Activated CD8-positive, alpha-beta memory T cell treated with anti-CD3 and anti-CD28 coated beads, Interleukin-2, amount 10 ng/mL, durations not matched to agents 7 days and 5 days (primary cell): ENCODE data around the gene ZBTB47. TPM values are rescaled to one million over a fixed set of nuclear protein-coding genes. Genes with fewer than 3 reads are reported as not detected.

Source experiments
- ATAC-seq: fragments of 150-1000 bp; cut with Tn5 transposase; one replicate; pipeline ENCODE4 v1.10.0; 2021; ENCODE audit warnings: moderate library complexity
- CTCF ChIA-PET: fragments of 350-600 bp; sonication (Branson Sonifier 250); formaldehyde crosslinking; loops from one replicate; lab custom pipeline; 2021; ENCODE audit warnings: antibody characterized with exemption; lab: Charles Lee
- DNase-seq: peaks from one replicate; pipeline ENCODE4 v3.0.0-alpha.2; 2020
- H3K27ac Mint-ChIP-seq: one replicate; pipeline ENCODE4 v1.8.0; 2021; ENCODE audit warnings: mild to moderate bottlenecking, mixed read lengths
- H3K27me3 Mint-ChIP-seq: one replicate; pipeline ENCODE4 v1.8.0; 2021; ENCODE audit warnings: mixed read lengths
- H3K36me3 Mint-ChIP-seq: one replicate; pipeline ENCODE4 v1.8.0; 2021; ENCODE audit warnings: mild to moderate bottlenecking, mixed read lengths
- H3K4me1 Mint-ChIP-seq: one replicate; pipeline ENCODE4 v1.8.0; 2021; ENCODE audit warnings: mixed read lengths
- H3K4me3 Mint-ChIP-seq: one replicate; pipeline ENCODE4 v1.8.0; 2021; ENCODE audit warnings: mild to moderate bottlenecking, moderate library complexity, mixed read lengths
- H3K9me3 Mint-ChIP-seq: one replicate; pipeline ENCODE4 v1.8.0; 2022; ENCODE audit warnings: low read depth, mixed read lengths
- total RNA-seq, 2 experiments: library from RNA; stranded (reverse); gene quantifications; one replicate each; pipeline ENCODE4 v1.2.3, GENCODE V29; 2021

Gene ZBTB47
- total RNA-seq, 2 experiments from 2014 or later, result 0.41 to 0.56 TPM

- H3K9me3 Mint-ChIP-seq, result no peaks in the 10 kb centered on the region
- H3K4me3 Mint-ChIP-seq, result no peak overlapping the region
- H3K36me3 Mint-ChIP-seq, result no peaks in the 10 kb centered on the region
- no peak for ATAC-seq
- CTCF ChIA-PET, result interaction anchor here (1.2 kb wide), 1 partner anchor 33 kb away, joined by 3 read pairs; no protein-coding TSS in a partner anchor
- no peak overlapping the region for H3K27ac Mint-ChIP-seq
- no peaks in the 10 kb centered on the region for H3K27me3 Mint-ChIP-seq
- peak; percentile 28 for DNase-seq
- peaks cover 15% of the 10 kb centered on the region for H3K4me1 Mint-ChIP-seq
These were observed 43.1 kb downstream of the ZBTB47 start for GRCh38 chr3:42696356-42697288.

GRCh38 chr3:42697289-42698051, 44.0 kb downstream of the ZBTB47 start:
- H3K4me3 Mint-ChIP-seq, result no peak overlapping the region
- no peaks in the 10 kb centered on the region for H3K9me3 Mint-ChIP-seq
- CTCF ChIA-PET, result interaction anchor here (1.2 kb wide), 1 partner anchor 33 kb away, joined by 3 read pairs; no protein-coding TSS in a partner anchor
- H3K27ac Mint-ChIP-seq, result no peak overlapping the region
- no peaks in the 10 kb centered on the region for H3K36me3 Mint-ChIP-seq
- H3K27me3 Mint-ChIP-seq, result no peaks in the 10 kb centered on the region
- ATAC-seq (no peak), DNase-seq (peak; percentile 28)
- peaks cover 15% of the 10 kb centered on the region for H3K4me1 Mint-ChIP-seq

GRCh38 chr3:42698216-42698910, 44.9 kb downstream of the ZBTB47 start:
- peaks cover 15% of the 10 kb centered on the region for H3K4me1 Mint-ChIP-seq
- DNase-seq (peak; percentile 35), ATAC-seq (no peak)
- no peaks in the 10 kb centered on the region for H3K9me3 Mint-ChIP-seq
- H3K27ac Mint-ChIP-seq, result peak overlapping the region; percentile 15
- CTCF ChIA-PET, result no interaction called here
- no peaks in the 10 kb centered on the region for H3K27me3 Mint-ChIP-seq
- H3K36me3 Mint-ChIP-seq, result no peaks in the 10 kb centered on the region
- no peak overlapping the region for H3K4me3 Mint-ChIP-seq

- CTCF ChIA-PET, result interaction anchor here (0.8 kb wide), 1 partner anchor 123 kb away, joined by 3 read pairs; no protein-coding TSS in a partner anchor
- DNase-seq (peak; percentile 70), ATAC-seq (peak; percentile 24)
- Mint-ChIP-seq H3K4me1 (peaks cover 15% of the 10 kb centered on the region), H3K4me3 (no peak overlapping the region), H3K27me3 (no peaks in the 10 kb centered on the region), H3K36me3 (no peaks in the 10 kb centered on the region), H3K9me3 (no peaks in the 10 kb centered on the region), H3K27ac (peak overlapping the region; percentile 25)
These were observed 45.4 kb downstream of the ZBTB47 start for GRCh38 chr3:42698911-42699230.

GRCh38 chr3:42699511-42699971, 46.0 kb downstream of the ZBTB47 start:
- no peaks in the 10 kb centered on the region for H3K27me3 Mint-ChIP-seq
- H3K27ac Mint-ChIP-seq, result no peak overlapping the region
- DNase-seq, result peak; percentile 38
- CTCF ChIA-PET, result interaction anchor here (0.8 kb wide), 1 partner anchor 123 kb away, joined by 3 read pairs; no protein-coding TSS in a partner anchor
- H3K4me3 Mint-ChIP-seq, result no peak overlapping the region
- ATAC-seq, result no peak
- H3K9me3 Mint-ChIP-seq, result no peaks in the 10 kb centered on the region
- H3K36me3 Mint-ChIP-seq, result no peaks in the 10 kb centered on the region
- H3K4me1 Mint-ChIP-seq, result peaks cover 15% of the 10 kb centered on the region

GRCh38 chr3:42700366-42701288, 47.1 kb downstream of the ZBTB47 start:
- CTCF ChIA-PET, result no interaction called here
- Mint-ChIP-seq H3K27ac (no peak overlapping the region), H3K4me1 (peaks cover 15% of the 10 kb centered on the region), H3K4me3 (no peak overlapping the region), H3K9me3 (no peaks in the 10 kb centered on the region), H3K27me3 (no peaks in the 10 kb centered on the region), H3K36me3 (no peaks in the 10 kb centered on the region)
- ATAC-seq (no peak), DNase-seq (peak; percentile 35)

- CTCF ChIA-PET, result interaction anchor here (0.8 kb wide), 1 partner anchor 13 kb away, joined by 3 read pairs; no protein-coding TSS in a partner anchor
- Mint-ChIP-seq H3K36me3 (no peaks in the 10 kb centered on the region), H3K4me3 (no peak overlapping the region), H3K27ac (no peak overlapping the region), H3K27me3 (no peaks in the 10 kb centered on the region), H3K9me3 (no peaks in the 10 kb centered on the region), H3K4me1 (peaks cover 15% of the 10 kb centered on the region)
- ATAC-seq, result peak; percentile 88
- DNase-seq, result peak; percentile 78
These were observed 48.0 kb downstream of the ZBTB47 start for GRCh38 chr3:42701371-42702065.

- CTCF ChIA-PET, result interaction anchor here (0.8 kb wide), 1 partner anchor 12 kb away, joined by 3 read pairs; no protein-coding TSS in a partner anchor
- no peaks in the 10 kb centered on the region for H3K9me3 Mint-ChIP-seq
- no peak for ATAC-seq
- no peak within 1 kb of the TSS for H3K27ac Mint-ChIP-seq
- H3K27me3 Mint-ChIP-seq, result no peaks in the 10 kb centered on the region
- no peaks in the 10 kb centered on the region for H3K36me3 Mint-ChIP-seq
- DNase-seq, result peak; percentile 21
- no peak within 1 kb of the TSS for H3K4me3 Mint-ChIP-seq
- H3K4me1 Mint-ChIP-seq, result peaks cover 15% of the 10 kb centered on the region
These were observed 48.8 kb downstream of the ZBTB47 start, which contains the start of gene HHATL for GRCh38 chr3:42702066-42702951. HHATL (minus strand) TSS chr3:42702798; CDS start chr3:42700826, 1,972 bp downstream.

- Mint-ChIP-seq H3K9me3 (no peaks in the 10 kb centered on the region), H3K27me3 (no peaks in the 10 kb centered on the region), H3K27ac (no peak overlapping the region), H3K36me3 (no peaks in the 10 kb centered on the region), H3K4me1 (peaks cover 15% of the 10 kb centered on the region), H3K4me3 (no peak overlapping the region)
- CTCF ChIA-PET, result no interaction called here
- no peak for DNase-seq
- ATAC-seq, result no peak
These were observed 49.6 kb downstream of the ZBTB47 start for GRCh38 chr3:42702982-42703694.

- no peak overlapping the region for H3K4me3 Mint-ChIP-seq
- no peaks in the 10 kb centered on the region for H3K27me3 Mint-ChIP-seq
- no peaks in the 10 kb centered on the region for H3K9me3 Mint-ChIP-seq
- no peak overlapping the region for H3K27ac Mint-ChIP-seq
- CTCF ChIA-PET, result no interaction called here
- ATAC-seq (no peak), DNase-seq (no peak)
- peaks cover 11% of the 10 kb centered on the region for H3K4me1 Mint-ChIP-seq
- no peaks in the 10 kb centered on the region for H3K36me3 Mint-ChIP-seq
These were observed 50.2 kb downstream of the ZBTB47 start for GRCh38 chr3:42703695-42704025.
